SH-SY5Y (cell line): ENCODE results near the gene TMEM184B.

Experiments used
- GATA2 ChIP-seq: IDR thresholded peaks from 2 replicates; pipeline ENCODE4 v1.6.1; 2011; ENCODE audit warnings: mild to moderate bottlenecking, low read depth, low read length
- GATA3 ChIP-seq: IDR thresholded peaks from 2 replicates; pipeline ENCODE4 v1.6.1; 2011; ENCODE audit warnings: low read depth, mild to moderate bottlenecking, low read length, moderate library complexity

- TF ChIP-seq GATA3 (no peak), GATA2 (no peak)
Measured at GRCh38 chr22:38300197-38300945, 27.6 kb upstream of the TMEM184B start.
